ENCODE measurements around the gene CREG2. TPM values are rescaled to one million over a fixed set of nuclear protein-coding genes. Genes with fewer than 3 reads are reported as not detected.

CREG2 gene
- total RNA-seq, 3 donors from 2014 or later (not counting 1 experiment from before 2014, with no cell fraction given), result not detected

- TF ChIP-seq CTCF (IDR thresholded peaks at IDR 0.05), result no peak
- Histone ChIP-seq H3K27ac (ENCODE audit: low read length) (peak overlapping the region; percentile 87), H3K4me3 (ENCODE audit: low read length) (peak overlapping the region; percentile 73), H3K27me3 (ENCODE audit: control insufficient read depth, insufficient read depth, low read length) (no peaks in the 10 kb centered on the region), H3K36me3 (ENCODE audit: control insufficient read depth, insufficient read depth, low read length) (peaks cover 9% of the 10 kb centered on the region), H3K4me1 (ENCODE audit: control insufficient read depth, insufficient read depth, low read length) (peaks cover 52% of the 10 kb centered on the region), H3K9me3 (ENCODE audit: control insufficient read depth, insufficient read depth, low read length) (no peaks in the 10 kb centered on the region)
- no peaks in the 10 kb centered on the region for H3K9me3 Mint-ChIP-seq
- peak overlapping the region; percentile 99 for H3K4me3 Mint-ChIP-seq
- no peak for ATAC-seq
- peak; percentile 24 to 40 for DNase-seq
- no peaks in the 10 kb centered on the region for H3K27me3 Mint-ChIP-seq (ENCODE audit: low read depth in 2 of 2)
- no peaks in the 10 kb centered on the region for H3K36me3 Mint-ChIP-seq
- WGBS (ENCODE audit: insufficient coverage), result 49% methylated on average over 7 of the region's 7 CpGs
- peak overlapping the region; percentile 96 to 98 for H3K27ac Mint-ChIP-seq
- peaks cover 77 to 79% of the 10 kb centered on the region in 2 donors for H3K4me1 Mint-ChIP-seq
- intact Hi-C loops (cut with micrococcal nuclease), result loop anchor here (10.0 kb wide), 1 partner anchor 722 kb away; no protein-coding TSS in a partner anchor
Measured at GRCh38 chr2:101306410-101306809, 80.9 kb downstream of the CREG2 start.

- peaks cover 52% of the 10 kb centered on the region for H3K4me1 ChIP-seq (ENCODE audit: control insufficient read depth, insufficient read depth, low read length)
- Mint-ChIP-seq H3K4me1 (peaks cover 77 to 79% of the 10 kb centered on the region in 2 donors), H3K27me3 (ENCODE audit: low read depth in 2 of 2) (no peaks in the 10 kb centered on the region), H3K36me3 (no peaks in the 10 kb centered on the region), H3K27ac (peak overlapping the region; percentile 96 to 98), H3K4me3 (peak overlapping the region; percentile 99), H3K9me3 (no peaks in the 10 kb centered on the region)
- H3K27me3 ChIP-seq (ENCODE audit: control insufficient read depth, insufficient read depth, low read length), result no peaks in the 10 kb centered on the region
- intact Hi-C loops (cut with micrococcal nuclease), result loop anchor here (10.0 kb wide), 1 partner anchor 721 kb away; no protein-coding TSS in a partner anchor
- H3K9me3 ChIP-seq (ENCODE audit: control insufficient read depth, insufficient read depth, low read length), result no peaks in the 10 kb centered on the region
- H3K27ac ChIP-seq (ENCODE audit: low read length), result peak overlapping the region; percentile 87
- H3K36me3 ChIP-seq (ENCODE audit: control insufficient read depth, insufficient read depth, low read length), result peaks cover 9% of the 10 kb centered on the region
- 69% methylated on average over 4 of the region's 7 CpGs for WGBS (ENCODE audit: insufficient coverage)
- peak overlapping the region; percentile 73 for H3K4me3 ChIP-seq (ENCODE audit: low read length)
- ATAC-seq, result no peak
- TF ChIP-seq CTCF (IDR thresholded peaks at IDR 0.05), result no peak
- no peak for DNase-seq
Measured at GRCh38 chr2:101305492-101306078, 81.7 kb downstream of the CREG2 start.

- Mint-ChIP-seq H3K4me1 (peaks cover 76 to 79% of the 10 kb centered on the region in 2 donors), H3K27me3 (ENCODE audit: low read depth in 2 of 2) (no peaks in the 10 kb centered on the region), H3K9me3 (no peaks in the 10 kb centered on the region), H3K4me3 (peak overlapping the region; percentile 99), H3K36me3 (no peaks in the 10 kb centered on the region), H3K27ac (peak overlapping the region; percentile 96 to 98)
- Histone ChIP-seq H3K27me3 (ENCODE audit: control insufficient read depth, insufficient read depth, low read length) (no peaks in the 10 kb centered on the region), H3K4me3 (ENCODE audit: low read length) (no peak overlapping the region), H3K27ac (ENCODE audit: low read length) (peak overlapping the region; percentile 87), H3K9me3 (ENCODE audit: control insufficient read depth, insufficient read depth, low read length) (no peaks in the 10 kb centered on the region), H3K36me3 (ENCODE audit: control insufficient read depth, insufficient read depth, low read length) (peaks cover 9% of the 10 kb centered on the region), H3K4me1 (ENCODE audit: control insufficient read depth, insufficient read depth, low read length) (peaks cover 57% of the 10 kb centered on the region)
- no peak for ATAC-seq
- WGBS (ENCODE audit: insufficient coverage), result 65% methylated on average over 4 of the region's 4 CpGs
- no peak for TF ChIP-seq CTCF (IDR thresholded peaks at IDR 0.05)
- intact Hi-C loops (cut with micrococcal nuclease), result loop anchor here (10.0 kb wide), 1 partner anchor 720 kb away; no protein-coding TSS in a partner anchor
- no peak for DNase-seq
Measured at GRCh38 chr2:101305035-101305434, 82.3 kb downstream of the CREG2 start.

All from natural killer cell (primary cell).